ENCODE results near the gene TNFAIP3. TPM values are rescaled to one million over a fixed set of nuclear protein-coding genes. Genes with fewer than 3 reads are reported as not detected.
A peak's percentile ranks its signal among the peaks of the same experiment; 100 is the strongest.
"Not testable (repeated sequence)": the region's sequence is repeated elsewhere in the genome, so short reads cannot be mapped to it uniquely, and the experiment has no call there.

Gene TNFAIP3
- 4.8 and 5.0 TPM in 2 replicates for total RNA-seq

DNA sequence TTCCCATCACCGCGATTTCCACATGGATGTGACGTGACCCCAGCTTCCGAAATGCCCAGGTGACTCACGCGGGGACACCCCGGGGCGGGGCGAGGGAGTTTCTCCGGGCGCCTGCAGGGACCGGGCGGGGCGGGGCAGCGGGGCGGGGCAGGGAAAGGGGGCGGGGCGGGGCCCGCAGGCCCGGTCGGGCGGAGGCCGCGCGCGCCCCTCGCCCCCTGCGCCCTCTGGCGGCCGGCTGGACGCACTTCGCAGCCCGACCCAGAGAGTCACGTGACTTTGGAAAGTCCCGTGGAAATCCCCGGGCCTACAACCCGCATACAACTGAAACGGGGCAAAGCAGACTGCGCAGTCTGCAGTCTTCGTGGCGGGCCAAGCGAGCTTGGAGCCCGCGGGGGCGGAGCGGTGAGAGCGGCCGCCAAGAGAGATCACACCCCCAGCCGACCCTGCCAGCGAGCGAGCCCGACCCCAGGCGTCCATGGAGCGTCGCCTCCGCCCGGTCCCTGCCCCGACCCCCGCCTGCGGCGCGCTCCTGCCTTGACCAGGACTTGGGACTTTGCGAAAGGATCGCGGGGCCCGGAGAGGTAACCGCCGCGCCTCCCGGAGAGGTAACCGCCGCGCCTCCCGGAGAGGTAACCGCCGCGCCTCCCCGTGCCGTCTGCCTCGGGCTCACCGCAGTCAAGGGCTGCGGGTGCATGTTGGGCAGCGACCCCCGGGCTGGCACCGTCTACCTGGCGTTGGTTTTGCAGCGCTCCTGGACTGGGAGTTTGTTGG, at the start of gene TNFAIP3:
Gene TNFAIP3, plus strand, starts transcription at position 346 of the 771 bp plus-strand sequence. CDS start 3,969 bp downstream, outside the sequence.
- peak; percentile 86 for DNase-seq (ENCODE audit: low read depth, low spot score)

DNA sequence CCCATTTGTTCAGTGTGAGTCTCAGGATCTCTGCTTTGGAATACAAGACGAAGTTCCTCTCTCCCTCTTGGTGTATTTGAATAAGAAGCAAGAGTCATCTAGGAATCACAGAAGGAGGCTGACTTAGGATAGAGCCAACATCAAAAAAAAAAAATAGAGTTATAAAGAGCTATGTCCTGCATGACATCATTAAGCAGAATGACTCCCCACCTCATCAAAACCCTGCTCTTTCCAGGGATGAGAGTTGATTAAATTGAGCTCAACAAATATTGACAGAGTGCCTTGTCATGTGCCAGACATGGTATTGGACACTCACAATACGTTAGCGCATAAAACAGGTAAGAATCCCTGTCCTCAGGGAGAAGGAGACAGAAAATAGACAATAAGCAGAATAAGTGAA, 48.6 kb upstream of the TNFAIP3 start:
- no peak for DNase-seq (ENCODE audit: low read depth, low spot score)

DNA sequence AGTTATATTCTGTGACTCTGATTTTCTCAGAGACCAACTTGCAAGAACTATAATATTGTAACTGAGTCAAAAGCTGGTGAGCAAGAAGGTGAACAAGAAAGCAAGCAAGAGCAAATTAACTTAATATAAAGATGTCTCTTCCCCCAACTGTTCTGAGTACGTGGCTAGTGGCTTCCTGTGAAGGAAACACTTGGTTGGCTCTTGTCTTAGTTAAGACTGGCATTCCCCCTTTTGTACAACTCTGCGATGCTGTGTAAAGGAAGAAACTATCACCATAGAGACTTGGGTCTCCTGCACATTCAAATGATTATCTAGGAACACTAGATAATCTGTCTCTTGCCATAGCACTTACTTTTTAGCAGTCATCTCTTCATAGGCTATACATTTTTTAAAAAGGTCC, 47.3 kb upstream of the TNFAIP3 start:
- peak; percentile 19 for DNase-seq (ENCODE audit: low read depth, low spot score)

DNA sequence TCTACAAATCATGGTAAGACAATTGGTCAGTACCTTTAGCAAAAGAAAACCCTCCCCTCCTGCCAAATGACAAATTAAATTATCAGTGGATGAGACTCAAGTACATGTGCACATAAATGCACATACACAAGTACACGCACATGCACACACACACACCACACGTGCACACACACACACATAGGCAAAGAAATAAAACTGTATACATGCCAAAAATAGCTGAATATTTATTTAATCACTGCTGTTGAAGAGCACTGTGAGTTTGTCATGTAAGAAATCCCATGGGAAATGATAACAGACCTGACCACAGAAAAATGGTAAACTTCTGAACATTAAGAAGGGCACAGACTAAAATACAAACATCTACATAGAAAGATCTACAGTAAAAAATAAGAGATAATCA, 46.6 kb upstream of the TNFAIP3 start:
- DNase-seq (ENCODE audit: low read depth, low spot score) = no peak

DNA sequence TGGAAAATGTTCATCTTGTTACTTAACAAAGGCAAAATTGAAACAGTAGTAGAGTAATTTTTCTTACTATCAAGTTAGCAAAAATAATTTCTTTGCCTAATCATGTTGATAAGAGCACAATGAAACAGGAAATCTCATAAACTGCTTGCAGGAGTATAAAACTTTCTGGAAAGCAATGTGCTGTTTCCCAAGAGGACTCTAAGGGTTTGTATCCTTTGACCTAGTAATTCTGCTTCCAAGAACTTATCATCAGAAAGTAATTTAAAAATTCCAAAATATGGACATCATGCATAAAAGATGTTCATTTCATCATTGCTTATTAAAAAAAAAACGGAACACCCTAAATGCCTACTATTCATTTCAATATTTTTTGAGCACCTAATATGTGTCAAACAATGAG, 46.1 kb upstream of the TNFAIP3 start:
- DNase-seq (ENCODE audit: low read depth, low spot score) = no peak

DNA sequence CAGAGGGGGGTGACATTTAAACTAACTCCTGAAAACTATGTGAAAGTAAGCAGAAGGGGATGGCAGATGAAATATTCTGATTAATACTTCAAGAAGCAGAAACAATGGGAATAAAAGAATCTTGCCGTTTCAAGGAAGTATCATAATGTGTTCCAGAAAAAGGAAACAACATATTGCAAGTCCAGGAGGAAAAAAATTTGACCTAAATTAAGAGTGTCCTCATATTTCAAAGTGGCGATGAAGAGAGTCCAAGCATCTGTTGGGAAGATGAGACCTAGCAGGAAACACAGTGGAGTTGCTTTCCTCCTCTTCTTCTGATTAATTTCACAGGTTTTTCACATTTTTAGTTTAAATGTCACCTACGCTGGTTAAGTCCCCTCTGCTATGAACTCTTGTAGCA, 45.6 kb upstream of the TNFAIP3 start:
- no peak for DNase-seq (ENCODE audit: low read depth, low spot score)

DNA sequence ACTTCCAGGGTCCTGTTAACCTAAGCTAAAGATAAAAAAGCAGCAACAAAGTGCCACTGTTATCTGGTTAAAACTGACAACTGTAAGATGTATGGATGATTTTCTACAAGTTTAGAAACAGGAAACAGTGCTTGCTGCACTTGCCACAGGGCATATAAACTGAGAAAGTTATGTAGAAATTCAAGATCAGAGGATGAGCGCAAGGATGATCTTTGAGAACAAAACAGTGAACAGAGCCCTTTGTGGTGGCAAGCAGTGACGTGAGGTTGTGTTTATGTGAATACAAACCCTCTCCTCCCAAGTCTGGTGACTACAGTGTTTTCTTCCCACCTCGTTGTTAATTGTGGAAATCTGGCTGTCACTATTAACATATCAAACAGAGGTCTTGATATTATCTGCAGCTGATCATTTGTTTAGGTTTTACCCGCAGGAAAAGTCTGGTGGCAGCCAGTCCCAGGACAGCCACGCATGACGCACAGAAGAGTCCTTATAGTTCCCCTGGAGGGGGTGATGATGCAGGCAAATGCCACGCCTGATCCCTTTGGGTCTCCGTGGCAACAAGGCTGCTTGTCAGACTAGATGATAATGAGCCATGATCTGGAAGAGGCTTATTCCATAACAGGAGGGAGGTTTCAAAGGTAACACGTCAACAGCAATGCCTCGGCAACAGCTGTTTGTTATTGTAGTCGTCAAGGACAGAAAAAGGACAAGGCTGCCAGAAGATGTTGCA, 43.1 kb upstream of the TNFAIP3 start:
- no peak for DNase-seq (ENCODE audit: low read depth, low spot score)

DNA sequence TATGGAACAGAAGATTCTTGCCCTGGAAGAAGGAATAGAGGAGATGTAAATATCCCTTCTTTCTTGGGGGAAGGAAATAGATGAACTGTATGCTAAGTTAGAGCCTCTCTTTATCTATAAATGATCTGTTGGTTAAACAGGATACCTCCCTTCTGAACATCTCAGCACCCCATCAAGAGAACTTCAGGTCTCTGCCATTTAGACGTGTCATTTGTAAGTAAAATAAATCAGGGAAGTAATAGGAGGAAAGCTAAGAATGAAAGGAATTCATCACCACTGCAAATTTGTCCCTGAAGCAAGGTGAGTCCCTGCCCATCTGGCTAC, 42.5 kb upstream of the TNFAIP3 start:
- DNase-seq (ENCODE audit: low read depth, low spot score) = no peak

DNA sequence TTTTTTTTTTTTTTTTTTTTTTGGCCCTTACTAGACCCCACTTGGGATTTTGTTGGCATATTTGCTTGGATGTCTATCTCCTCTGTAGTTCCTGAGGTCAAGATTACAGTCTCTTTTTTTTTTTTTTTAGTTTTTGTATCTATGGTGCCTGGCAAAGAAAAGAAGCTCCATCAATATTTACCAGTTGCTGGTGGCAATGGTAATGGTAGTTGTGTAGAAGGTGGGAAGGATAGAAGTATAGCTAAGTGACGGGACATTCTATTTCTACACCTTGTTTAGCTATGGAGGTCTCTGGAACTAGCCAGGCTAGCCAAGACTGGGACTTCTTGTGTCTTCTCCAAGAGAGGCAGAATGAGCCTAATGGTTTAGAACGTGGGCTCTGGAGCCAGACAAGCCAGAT, 42.2 kb upstream of the TNFAIP3 start:
- DNase-seq (ENCODE audit: low read depth, low spot score) = no peak

DNA sequence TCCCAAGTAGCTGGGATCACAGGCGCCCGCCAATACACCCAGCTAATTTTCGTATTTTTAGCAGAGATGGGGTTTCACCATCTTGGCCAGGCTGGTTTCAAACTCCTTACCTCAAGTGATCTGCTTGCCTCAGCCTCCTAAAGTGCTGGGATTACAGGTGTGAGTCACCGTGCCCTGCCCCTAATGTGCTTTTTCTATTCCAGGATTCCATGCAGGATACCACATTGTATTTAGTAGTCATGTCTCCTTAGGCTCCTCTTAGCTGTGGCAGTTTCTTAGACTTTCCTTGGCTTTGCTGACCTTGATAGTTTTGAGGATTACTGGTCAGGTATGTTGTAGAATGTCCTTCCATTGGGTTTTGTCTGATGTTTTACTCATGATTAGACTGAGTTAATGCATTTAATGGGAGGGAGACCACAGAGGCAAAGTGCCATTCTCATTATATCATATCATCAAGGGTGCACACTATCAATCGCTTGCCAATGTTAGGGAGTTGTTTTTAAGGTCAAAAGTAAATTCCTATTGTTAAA, 39.6 kb upstream of the TNFAIP3 start:
- no peak for DNase-seq (ENCODE audit: low read depth, low spot score)

DNA sequence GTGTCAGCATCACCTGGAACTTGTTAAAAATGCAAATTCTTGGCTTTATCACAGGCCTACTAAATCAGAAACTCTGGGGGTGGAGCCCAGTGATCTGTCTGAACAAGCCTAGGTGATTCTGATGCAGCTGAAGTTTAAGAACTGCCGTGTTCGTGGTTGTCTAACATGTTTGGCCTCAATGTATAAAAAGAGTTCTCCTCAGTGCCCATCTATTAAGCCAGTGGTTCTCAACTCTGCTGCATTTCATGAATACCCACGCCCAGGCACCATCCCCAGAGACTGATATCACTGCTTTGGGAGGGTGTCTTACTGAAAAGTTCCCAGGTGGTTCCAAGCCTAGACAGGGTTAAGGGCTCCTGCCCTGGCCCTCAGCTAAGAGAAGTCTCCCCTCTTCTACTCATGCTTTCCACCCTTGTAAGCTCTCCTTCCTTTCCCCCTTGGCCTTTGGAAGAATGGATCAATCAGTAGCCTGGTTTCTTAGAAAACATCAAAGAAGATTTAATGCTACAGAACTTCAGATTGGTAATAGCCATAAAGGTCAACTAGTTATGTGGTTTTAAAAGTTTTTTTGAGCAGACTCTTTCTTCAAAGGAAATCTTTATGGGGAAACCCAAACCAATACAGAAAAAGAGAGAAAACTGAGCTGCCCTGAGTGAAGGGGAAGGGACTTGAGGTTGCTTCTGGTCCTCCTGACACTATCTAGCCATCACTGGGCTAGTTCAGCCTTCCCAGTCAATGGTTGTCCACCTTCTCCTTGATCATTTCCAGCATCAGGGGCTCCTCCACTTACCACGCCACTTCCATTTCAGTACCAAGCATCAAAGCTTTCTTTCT, 38.9 kb upstream of the TNFAIP3 start:
- DNase-seq (ENCODE audit: low read depth, low spot score) = no peak

DNA sequence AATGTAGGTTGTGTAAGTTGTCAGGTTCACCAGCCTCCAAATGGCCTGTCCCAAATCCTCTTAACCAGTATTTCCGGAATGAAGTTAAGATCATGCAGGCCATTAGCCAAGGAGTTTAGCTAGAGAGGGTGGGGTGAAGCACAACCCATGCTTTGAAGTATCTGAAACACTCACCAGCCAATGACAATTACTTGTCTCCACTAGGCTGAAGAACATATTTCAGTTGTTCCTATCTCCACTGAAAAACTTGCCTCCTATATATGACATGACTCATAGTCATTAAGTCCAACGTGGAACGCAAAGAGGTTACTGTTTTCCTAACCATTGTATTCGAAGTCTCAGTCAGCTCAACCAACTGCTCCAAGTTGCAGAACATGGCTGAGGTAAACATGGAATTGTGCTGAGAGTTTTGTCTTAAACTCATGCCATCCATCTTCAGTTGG, 37.4 kb upstream of the TNFAIP3 start:
- DNase-seq (ENCODE audit: low read depth, low spot score) = no peak

DNA sequence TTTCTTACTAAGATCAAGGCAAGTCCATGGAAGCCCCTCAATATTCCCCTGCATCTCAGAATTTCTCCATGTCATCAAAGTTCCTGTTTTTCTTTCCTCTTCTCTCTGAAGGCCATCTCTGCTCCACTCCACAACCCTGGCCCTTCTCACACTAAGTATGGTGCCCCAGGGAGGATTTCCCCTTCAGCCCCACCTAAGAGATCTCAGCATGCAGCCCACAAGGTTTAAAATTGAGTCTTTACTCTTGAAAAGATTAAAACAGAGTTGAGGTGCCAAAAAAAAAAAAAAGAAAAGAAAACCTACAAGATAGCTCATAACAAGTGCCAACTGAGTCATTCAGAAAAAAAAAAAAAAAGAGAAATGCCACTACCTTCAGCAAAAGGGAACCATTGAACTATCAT, 36.5 kb upstream of the TNFAIP3 start:
- DNase-seq (ENCODE audit: low read depth, low spot score) = no peak

DNA sequence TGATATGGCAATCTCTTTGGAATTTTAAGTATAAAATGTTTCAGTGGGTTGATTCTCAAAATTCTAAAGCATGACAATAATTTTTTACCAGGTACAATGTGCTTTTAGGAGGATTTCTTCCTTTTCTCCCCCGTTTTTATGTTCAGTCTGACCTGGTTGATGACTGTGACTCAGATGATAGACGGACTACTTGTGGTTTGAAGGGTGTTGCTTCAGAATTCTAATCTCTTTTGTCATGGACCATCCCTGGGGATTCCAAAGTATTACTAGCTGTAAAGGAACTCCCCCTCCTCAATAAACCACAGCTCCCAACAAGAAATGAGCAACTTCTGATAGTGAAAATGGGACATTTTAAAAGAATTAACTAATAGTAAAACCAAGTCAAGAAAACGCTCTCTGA, 34.9 kb upstream of the TNFAIP3 start:
- DNase-seq (ENCODE audit: low read depth, low spot score) = no peak

DNA sequence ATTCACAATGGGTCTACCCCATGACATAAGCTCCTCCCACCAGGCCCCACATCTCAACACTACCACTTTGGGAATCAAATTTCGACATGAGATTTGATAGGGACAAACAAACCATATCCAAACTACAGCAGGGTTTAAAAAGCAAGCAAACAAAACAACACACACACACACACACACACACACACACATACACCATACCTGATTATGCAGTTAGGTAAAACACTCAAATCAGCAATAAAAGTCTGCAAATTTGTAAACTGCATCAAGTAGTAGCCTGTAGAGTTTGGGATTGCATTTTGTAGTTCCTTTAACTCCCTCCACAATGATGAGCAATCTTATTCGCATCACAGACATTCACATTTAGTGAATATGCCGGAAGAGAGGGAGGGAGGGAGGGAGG, 32.6 kb upstream of the TNFAIP3 start:
- no peak for DNase-seq (ENCODE audit: low read depth, low spot score)

DNA sequence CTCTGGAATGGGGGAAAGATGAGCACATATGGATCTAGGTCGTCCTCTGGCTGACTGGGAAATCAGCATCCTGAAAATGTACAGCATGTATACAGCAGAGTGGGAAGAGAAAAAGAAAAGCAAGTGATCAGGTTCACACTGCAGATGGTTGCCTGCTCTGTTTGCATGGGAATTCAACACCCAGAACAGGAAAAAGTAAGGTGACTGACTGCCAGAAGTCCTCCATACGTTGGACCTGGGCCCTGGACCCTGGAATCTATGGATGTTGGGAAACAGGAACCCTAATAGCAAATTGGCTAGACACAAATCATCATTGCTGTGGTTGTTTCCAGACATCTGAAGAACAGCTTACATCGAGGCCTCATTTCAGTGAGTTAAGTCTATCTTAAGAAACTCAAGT, 30.3 kb upstream of the TNFAIP3 start:
- DNase-seq (ENCODE audit: low read depth, low spot score) = no peak

DNA sequence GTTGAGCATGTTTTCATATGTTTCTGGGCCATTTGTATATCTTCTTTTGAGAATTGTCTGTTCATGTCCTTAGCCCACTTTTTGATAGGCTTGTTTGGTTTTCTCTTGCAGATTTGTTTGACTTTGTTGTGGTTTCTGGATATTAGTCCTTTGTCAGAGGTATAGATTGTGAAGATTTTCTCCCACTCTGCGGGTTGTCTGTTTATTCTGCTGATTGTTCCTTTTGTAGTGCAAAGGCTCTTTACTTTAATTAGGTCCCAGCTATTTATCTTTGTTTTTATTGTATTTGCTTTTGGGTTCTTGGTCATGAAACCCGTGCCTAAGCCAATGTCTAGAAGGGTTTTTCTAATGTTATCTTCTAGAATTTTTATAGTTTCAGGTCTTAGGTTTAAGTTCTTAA, 29.0 kb upstream of the TNFAIP3 start:
- not testable (repeated sequence) for DNase-seq (ENCODE audit: low read depth, low spot score)

DNA sequence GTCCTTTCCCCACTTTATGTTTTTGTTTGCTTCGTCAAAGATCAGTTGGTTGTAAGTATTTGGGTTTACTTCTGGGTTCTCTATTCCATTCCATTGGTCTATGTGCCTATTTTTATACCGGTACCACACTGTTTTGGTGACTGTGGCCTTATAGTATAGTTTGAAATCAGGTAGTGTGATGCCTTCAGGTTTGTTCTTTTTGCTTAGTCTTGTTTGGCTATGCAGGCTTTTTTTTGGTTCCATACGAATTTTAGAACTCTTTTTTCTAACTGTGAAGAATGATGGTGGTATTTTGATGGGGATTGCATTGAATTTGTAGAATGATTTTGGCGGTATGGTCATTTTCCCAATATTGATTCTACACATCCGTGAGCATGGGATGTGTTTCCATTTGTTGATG, 28.5 kb upstream of the TNFAIP3 start:
- DNase-seq (ENCODE audit: low read depth, low spot score) = not testable (repeated sequence)

DNA sequence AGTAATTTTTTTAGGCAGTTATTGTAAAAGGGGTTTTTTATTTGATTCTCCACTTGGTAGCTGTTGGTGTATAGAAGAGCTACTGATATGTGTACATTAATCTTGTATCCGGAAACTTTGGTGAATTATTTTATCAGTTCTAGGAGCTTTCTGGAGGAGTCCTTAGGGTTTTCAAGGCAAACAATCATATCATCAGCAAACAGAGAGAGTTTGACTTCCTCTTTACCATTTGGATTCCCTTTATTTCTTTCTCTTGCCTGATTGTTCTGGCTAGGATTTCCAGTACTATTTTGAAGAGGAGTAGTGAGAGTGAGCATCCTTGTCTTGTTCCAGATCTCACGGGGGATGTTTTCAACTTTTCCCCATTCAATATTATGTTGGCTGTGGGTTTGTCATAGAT, 28.0 kb upstream of the TNFAIP3 start:
- DNase-seq (ENCODE audit: low read depth, low spot score) = no peak

DNA sequence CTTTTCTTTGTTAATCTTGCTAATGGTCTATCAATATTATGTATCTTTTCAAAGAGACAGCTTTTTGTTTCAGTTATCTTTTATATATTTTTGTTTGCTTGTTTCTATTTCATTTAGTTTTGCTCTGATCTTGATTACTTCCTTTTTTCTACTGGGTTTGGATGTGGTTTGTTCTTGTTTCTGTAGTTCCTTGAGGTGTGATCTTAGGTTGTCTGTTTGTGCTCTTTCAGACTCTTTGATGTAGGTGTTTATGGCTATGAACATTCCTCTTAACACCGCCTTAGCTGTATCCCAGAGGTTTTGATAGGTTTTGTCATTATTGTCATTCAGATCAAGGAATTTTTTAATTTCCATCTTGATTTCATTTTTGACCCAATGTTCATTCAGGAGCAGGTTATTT, 26.8 kb upstream of the TNFAIP3 start:
- no peak for DNase-seq (ENCODE audit: low read depth, low spot score)

DNA sequence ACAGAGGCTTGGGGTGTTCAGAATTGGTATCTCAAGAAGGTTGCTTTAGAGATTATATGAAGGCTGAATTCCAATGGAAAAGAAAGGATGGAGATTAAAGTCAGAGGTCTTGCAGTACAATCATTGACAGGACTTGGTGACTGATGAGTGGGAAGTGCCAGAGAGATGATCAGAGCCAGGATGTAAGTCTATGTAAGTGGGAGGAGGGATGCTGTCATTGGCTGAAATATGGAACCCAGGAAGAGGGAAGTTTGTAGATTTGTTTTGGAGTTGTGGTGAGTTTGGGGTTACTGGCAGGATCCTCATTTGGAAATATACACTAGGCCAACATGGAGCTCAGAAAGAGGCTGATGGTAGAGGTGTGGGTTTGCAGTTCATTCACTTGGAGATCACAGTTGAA, 23.8 kb upstream of the TNFAIP3 start:
- DNase-seq (ENCODE audit: low read depth, low spot score) = no peak

DNA sequence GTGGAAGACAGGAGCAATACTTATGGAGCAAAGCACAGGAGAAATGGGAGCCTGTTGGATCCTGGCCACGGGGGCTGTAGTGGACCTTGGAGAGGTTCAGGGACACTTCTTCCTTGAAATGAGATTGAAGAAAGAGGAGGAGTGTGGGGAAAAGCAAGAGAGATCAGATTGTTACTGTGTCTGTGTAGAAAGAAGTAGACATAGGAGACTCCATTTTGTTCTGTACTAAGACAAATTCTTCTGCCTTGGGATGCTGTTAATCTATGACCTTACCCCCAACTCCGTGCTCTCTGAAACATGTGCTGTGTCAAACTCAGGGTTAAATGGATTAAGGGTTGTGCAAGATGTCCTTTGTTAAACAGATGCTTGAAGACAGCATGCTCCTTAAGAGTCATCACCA, 22.7 kb upstream of the TNFAIP3 start:
- DNase-seq (ENCODE audit: low read depth, low spot score) = not testable (repeated sequence)

All from pulmonary artery endothelial cell (primary cell).